Panc1 (cell line): ENCODE measurements around the gene RESF1. TPM values are rescaled to one million over a fixed set of nuclear protein-coding genes. Genes with fewer than 3 reads are reported as not detected.

ENCODE experiments used
- ATAC-seq: fragments of 200-7000 bp; cut with Tn5 transposase; 2 replicates; pipeline ENCODE4 v1.9.1; 2020; ENCODE audit warnings: mild to moderate bottlenecking, moderate library complexity
- BruUV-seq: library from RNA; stranded (reverse); fragments of 400-500 nt; replicated peaks from 2 replicates; lab custom pipeline; 2021; lab: Mats Ljungman, UMichigan
- CTCF ChIA-PET: fragments of 300-600 bp; sonication (Branson Sonifier 250); formaldehyde crosslinking; loops from one replicate; lab custom pipeline; 2022; ENCODE audit warnings: antibody characterized with exemption; lab: Charles Lee
- POLR2A ChIA-PET: fragments of 300-600 bp; sonication (Branson Sonifier 250); formaldehyde crosslinking; loops from one replicate; lab custom pipeline; 2022; ENCODE audit warnings: antibody characterized with exemption; lab: Charles Lee
- DNase-seq: peaks from one replicate; pipeline ENCODE4 v3.0.0-alpha.2; 2010; ENCODE audit warnings: low read depth, low spot score
- H3K27ac ChIP-seq: 2 replicates; pipeline ENCODE4 v1.5.1; 2011; ENCODE audit warnings: mild to moderate bottlenecking, low read length, inconsistent platforms
- H3K27me3 ChIP-seq: fragments of 200-500 bp; sonication (Bioruptor generic); 2 replicates; pipeline ENCODE4 v1.6.0; 2014; ENCODE audit warnings: low read length, inconsistent platforms; ENCODE audit not compliant: control insufficient read depth, insufficient read depth
- H3K36me3 ChIP-seq: fragments of 200-500 bp; sonication (Bioruptor generic); 2 replicates; pipeline ENCODE4 v1.5.1; 2014; ENCODE audit warnings: inconsistent platforms, mild to moderate bottlenecking, low read length, moderate library complexity; ENCODE audit not compliant: control insufficient read depth, insufficient read depth
- H3K4me1 ChIP-seq: 2 replicates; pipeline ENCODE4 v1.5.1; 2011; ENCODE audit warnings: inconsistent platforms, mild to moderate bottlenecking, low read length, moderate library complexity; ENCODE audit not compliant: control insufficient read depth, insufficient read depth
- H3K4me3 ChIP-seq, 2 experiments: 2 replicates each; pipeline ENCODE4 v1.5.1; 2011 to 2012; ENCODE audit warnings: low read depth in 2 of 2, low read length in 2 of 2, mild to moderate bottlenecking in 2 of 2, inconsistent platforms in 1 of 2, moderate library complexity in 1 of 2
- H3K9me3 ChIP-seq: fragments of 200-500 bp; sonication (Bioruptor generic); 2 replicates; pipeline ENCODE4 v1.5.1; 2014; ENCODE audit warnings: low read depth, mild to moderate bottlenecking, inconsistent platforms, low read length, moderate library complexity; ENCODE audit not compliant: control insufficient read depth, insufficient read depth
- POLR2AphosphoS5 ChIP-seq: IDR thresholded peaks from 2 replicates; pipeline ENCODE4 v1.6.1; 2012; ENCODE audit warnings: mild to moderate bottlenecking, low read depth, low read length, moderate library complexity
- REST ChIP-seq, 2 experiments: IDR thresholded peaks; 2 replicates each; pipeline ENCODE4 v1.6.1; 2011 to 2012; ENCODE audit warnings: low read depth in 2 of 2, control low read depth in 1 of 2, low read length in 1 of 2, mild to moderate bottlenecking in 1 of 2, moderate library complexity in 1 of 2; ENCODE audit not compliant: insufficient read depth in 1 of 2
- SIN3A ChIP-seq: IDR thresholded peaks from 2 replicates; pipeline ENCODE4 v1.6.1; 2012; ENCODE audit warnings: low read depth, mild to moderate bottlenecking, low read length, moderate library complexity, borderline replicate concordance; ENCODE audit not compliant: insufficient read depth
- TCF7L2 ChIP-seq: IDR thresholded peaks from 2 replicates; pipeline ENCODE4 v1.6.1; 2011; ENCODE audit warnings: mild to moderate bottlenecking, low read depth, low read length, inconsistent platforms
- in situ Hi-C: cut with HindIII; loops from 2 replicates; pipeline ENCODE4 v1.10.0; 2016; ENCODE audit warnings: low sequenced_read_pairs, low pct_unique_long_range_greater_than_20kb
- intact Hi-C: fragments of 100-400 bp; cut with micrococcal nuclease; formaldehyde crosslinking; loops from one replicate; pipeline ENCODE4 v1.10.0; 2022; ENCODE audit not compliant: unreplicated experiment
- total RNA-seq: library from RNA; stranded (reverse); gene quantifications from one replicate; pipeline ENCODE4 v1.2.1, GENCODE V29; 2021; ENCODE audit not compliant: unreplicated experiment
- TF ChIP-seq, protein P1 (sequence below): fragments of 450-650 bp; IDR thresholded peaks from 2 replicates; pipeline ENCODE4 v1.5.1; 2017; ENCODE audit warnings: mild to moderate bottlenecking

The RESF1 gene
- total RNA-seq, 1 experiment from 2014 or later: 42.4 TPM

DNA sequence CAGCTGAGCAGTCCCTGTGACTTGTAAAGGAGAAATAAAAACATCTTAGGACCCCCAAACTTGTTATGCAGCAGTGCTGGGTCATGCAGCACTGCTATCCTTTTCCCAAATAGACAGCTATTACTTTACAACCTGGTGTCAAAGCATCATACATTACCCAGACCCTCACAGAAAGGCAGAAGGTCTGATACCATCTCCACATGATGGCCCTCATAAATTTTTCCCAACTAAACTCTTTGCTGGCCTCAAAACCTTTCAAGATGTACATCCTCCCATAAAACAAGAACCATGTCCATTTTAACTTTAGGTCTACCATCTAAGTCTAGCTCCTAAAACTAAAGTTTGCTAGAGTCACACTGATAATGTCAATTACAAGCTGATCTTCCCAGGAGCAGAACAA lies 8.7 kb upstream of the RESF1 start:
- DNase-seq (no peak), ATAC-seq (no peak)
- BruUV-seq: no TSS peak
- H3K9me3 ChIP-seq: no peaks in the 10 kb centered on the region
- CTCF ChIA-PET: no interaction called here
- H3K4me1 ChIP-seq: no peaks in the 10 kb centered on the region
- in situ Hi-C loops: no loop called here
- no peak for TF ChIP-seq TCF7L2
- no peak for TF ChIP-seq SIN3A
- TF ChIP-seq REST (IDR thresholded peaks at IDR 0.05; ENCODE audit: insufficient read depth in 1 of 2, low read depth in 2 of 2, low read length in 1 of 2): no peak
- TF ChIP-seq, protein P1, sequence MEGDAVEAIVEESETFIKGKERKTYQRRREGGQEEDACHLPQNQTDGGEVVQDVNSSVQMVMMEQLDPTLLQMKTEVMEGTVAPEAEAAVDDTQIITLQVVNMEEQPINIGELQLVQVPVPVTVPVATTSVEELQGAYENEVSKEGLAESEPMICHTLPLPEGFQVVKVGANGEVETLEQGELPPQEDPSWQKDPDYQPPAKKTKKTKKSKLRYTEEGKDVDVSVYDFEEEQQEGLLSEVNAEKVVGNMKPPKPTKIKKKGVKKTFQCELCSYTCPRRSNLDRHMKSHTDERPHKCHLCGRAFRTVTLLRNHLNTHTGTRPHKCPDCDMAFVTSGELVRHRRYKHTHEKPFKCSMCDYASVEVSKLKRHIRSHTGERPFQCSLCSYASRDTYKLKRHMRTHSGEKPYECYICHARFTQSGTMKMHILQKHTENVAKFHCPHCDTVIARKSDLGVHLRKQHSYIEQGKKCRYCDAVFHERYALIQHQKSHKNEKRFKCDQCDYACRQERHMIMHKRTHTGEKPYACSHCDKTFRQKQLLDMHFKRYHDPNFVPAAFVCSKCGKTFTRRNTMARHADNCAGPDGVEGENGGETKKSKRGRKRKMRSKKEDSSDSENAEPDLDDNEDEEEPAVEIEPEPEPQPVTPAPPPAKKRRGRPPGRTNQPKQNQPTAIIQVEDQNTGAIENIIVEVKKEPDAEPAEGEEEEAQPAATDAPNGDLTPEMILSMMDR: no peak
- TF ChIP-seq POLR2AphosphoS5: no peak
- no peaks in the 10 kb centered on the region for H3K27me3 ChIP-seq
- POLR2A ChIA-PET: interaction anchor here (0.7 kb wide), 2 partner anchors 37 to 922 kb away, joined by 3 to 8 read pairs; no protein-coding TSS in a partner anchor
- H3K36me3 ChIP-seq: no peaks in the 10 kb centered on the region
- no peak overlapping the region for H3K27ac ChIP-seq
- H3K4me3 ChIP-seq: no peak overlapping the region
- intact Hi-C loops: no loop called here

DNA sequence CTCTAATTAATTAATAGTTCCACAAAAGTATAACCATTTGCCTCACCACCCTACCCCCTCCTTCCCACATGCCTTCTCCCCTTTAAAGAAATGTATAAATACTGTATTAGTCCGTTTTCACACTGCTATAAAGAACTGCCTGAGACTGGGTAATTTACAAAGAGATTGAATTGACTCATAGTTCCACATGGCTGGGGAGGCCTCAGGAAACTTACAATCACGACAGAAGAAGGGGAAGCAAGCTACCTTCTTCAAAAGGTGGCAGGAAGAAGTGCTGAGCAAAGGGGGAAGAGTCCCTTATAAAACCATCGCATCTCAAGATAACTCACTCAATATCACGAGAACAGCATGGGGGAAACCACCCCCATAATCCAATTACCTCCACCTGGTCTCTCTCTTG lies 8.2 kb upstream of the RESF1 start:
- ATAC-seq: no peak
- in situ Hi-C loops: no loop called here

More for the DNA sequence above, 8.2 kb upstream of the RESF1 start:
- H3K27me3 ChIP-seq: no peaks in the 10 kb centered on the region
- H3K9me3 ChIP-seq: no peaks in the 10 kb centered on the region
- CTCF ChIA-PET: no interaction called here
- POLR2A ChIA-PET: interaction anchor here (0.6 to 0.7 kb wide), 3 partner anchors 12 to 980 kb away, joined by 3 to 6 read pairs (median 4); no protein-coding TSS in a partner anchor
- TF ChIP-seq, protein P1: no peak
- TF ChIP-seq SIN3A: no peak
- no peak for TF ChIP-seq REST (IDR thresholded peaks at IDR 0.05; ENCODE audit: insufficient read depth in 1 of 2, low read depth in 2 of 2, low read length in 1 of 2)
- TF ChIP-seq TCF7L2: no peak
- no peak for TF ChIP-seq POLR2AphosphoS5
- no peak for DNase-seq
- no peaks in the 10 kb centered on the region for H3K4me1 ChIP-seq
- no peak overlapping the region for H3K4me3 ChIP-seq
- no peaks in the 10 kb centered on the region for H3K36me3 ChIP-seq
- intact Hi-C loops: no loop called here
- no peak overlapping the region for H3K27ac ChIP-seq
- no TSS peak for BruUV-seq
